A673 (cell line): ENCODE data around the gene GABRG3. TPM values are rescaled to one million over a fixed set of nuclear protein-coding genes. Genes with fewer than 3 reads are reported as not detected.

ENCODE experiments used
- BruUV-seq: library from RNA; stranded (reverse); fragments of 400-500 nt; replicated peaks from 2 replicates; lab custom pipeline; 2021; lab: Mats Ljungman, UMichigan
- CTCF ChIA-PET: fragments of 300-600 bp; sonication (Branson Sonifier 250); formaldehyde crosslinking; loops from one replicate; lab custom pipeline; 2022; ENCODE audit warnings: antibody characterized with exemption; lab: Charles Lee
- POLR2A ChIA-PET: fragments of 300-600 bp; sonication (Branson Sonifier 250); formaldehyde crosslinking; loops from one replicate; lab custom pipeline; 2022; ENCODE audit warnings: antibody characterized with exemption; ENCODE audit not compliant: low non-redundant PET; lab: Charles Lee
- DNase-seq: peaks from one replicate; pipeline ENCODE4 v3.0.0-alpha.2; 2015; ENCODE audit warnings: low spot score
- H3K27ac ChIP-seq: fragments of 200-600 bp; sonication (generic); 2 replicates; pipeline ENCODE4 v1.5.1; 2016; ENCODE audit warnings: mixed run types, low read depth, mild to moderate bottlenecking, mixed read lengths, antibody characterized with exemption, low read length; ENCODE audit not compliant: poor library complexity, severe bottlenecking
- H3K27me3 ChIP-seq: fragments of 200-600 bp; sonication (generic); replicated peaks from 2 replicates; pipeline ENCODE4 v1.6.1; 2017; ENCODE audit warnings: mixed run types, low read depth, mild to moderate bottlenecking, mixed read lengths, antibody characterized with exemption, low read length; ENCODE audit not compliant: insufficient read depth, poor library complexity
- H3K36me3 ChIP-seq: fragments of 200-600 bp; sonication (generic); 2 replicates; pipeline ENCODE4 v1.6.1; 2016; ENCODE audit warnings: mixed run types, mild to moderate bottlenecking, mixed read lengths, antibody characterized with exemption, low read length; ENCODE audit not compliant: insufficient read depth, poor library complexity, severe bottlenecking
- H3K4me1 ChIP-seq: fragments of 200-600 bp; sonication (generic); 2 replicates; pipeline ENCODE4 v1.6.1; 2017; ENCODE audit warnings: mixed run types, mild to moderate bottlenecking, mixed read lengths, antibody characterized with exemption, low read length; ENCODE audit not compliant: insufficient read depth, poor library complexity, severe bottlenecking
- H3K4me3 ChIP-seq: fragments of 200-600 bp; sonication (generic); 2 replicates; pipeline ENCODE4 v1.5.1; 2016; ENCODE audit warnings: low read depth, mixed run types, mild to moderate bottlenecking, mixed read lengths, low read length; ENCODE audit not compliant: poor library complexity, severe bottlenecking
- H3K9me3 ChIP-seq: fragments of 200-600 bp; sonication (generic); 2 replicates; pipeline ENCODE4 v1.6.1; 2016; ENCODE audit warnings: mixed run types, low read depth, mild to moderate bottlenecking, mixed read lengths, antibody characterized with exemption, low read length; ENCODE audit not compliant: poor library complexity, severe bottlenecking
- CTCF ChIP-seq: fragments of 300-800, 200-600 bp; sonication (generic); conservative IDR thresholded peaks from 2 replicates; pipeline ENCODE4 v1.5.1; 2017; ENCODE audit warnings: low read depth, mild to moderate bottlenecking, antibody characterized with exemption, low read length, moderate library complexity, mixed read lengths
- EZH2 ChIP-seq: fragments of 200-600 bp; sonication (generic); IDR thresholded peaks from 2 replicates; pipeline ENCODE4 v1.6.1; 2017; ENCODE audit warnings: borderline replicate concordance, low read depth, mild to moderate bottlenecking, mixed read lengths, antibody characterized with exemption, low read length; ENCODE audit not compliant: poor library complexity, severe bottlenecking
- intact Hi-C: fragments of 100-400 bp; cut with micrococcal nuclease; formaldehyde crosslinking; loops from one replicate; pipeline ENCODE4 v1.10.0; 2022; ENCODE audit not compliant: unreplicated experiment
- total RNA-seq: library from RNA; stranded (reverse); gene quantifications from 2 replicates; pipeline ENCODE4 v1.2.3, GENCODE V29; 2021

GABRG3 gene
- total RNA-seq, 1 experiment from 2014 or later: not detected

GRCh38 chr15:27485265-27485664 lies 514.3 kb downstream of the GABRG3 start:
- no peak overlapping the region for H3K4me3 ChIP-seq
- ChIA-PET POLR2A (no interaction called here), CTCF (no interaction called here)
- no peak overlapping the region for H3K27ac ChIP-seq
- intact Hi-C loops: no loop called here
- H3K27me3 ChIP-seq: no peaks in the 10 kb centered on the region
- H3K36me3 ChIP-seq: no peaks in the 10 kb centered on the region
- DNase-seq: no peak
- H3K9me3 ChIP-seq: peaks cover 64% of the 10 kb centered on the region
- BruUV-seq: no TSS peak
- TF ChIP-seq EZH2: no peak
- no peak for TF ChIP-seq CTCF
- H3K4me1 ChIP-seq: no peaks in the 10 kb centered on the region

GRCh38 chr15:27486051-27486450 lies 515.1 kb downstream of the GABRG3 start:
- ChIA-PET POLR2A (no interaction called here), CTCF (no interaction called here)
- H3K4me3 ChIP-seq: no peak overlapping the region
- H3K4me1 ChIP-seq: no peaks in the 10 kb centered on the region
- intact Hi-C loops: no loop called here
- no peaks in the 10 kb centered on the region for H3K27me3 ChIP-seq
- no peak for TF ChIP-seq EZH2
- TF ChIP-seq CTCF: no peak
- peaks cover 61% of the 10 kb centered on the region for H3K9me3 ChIP-seq
- no peak for DNase-seq
- H3K36me3 ChIP-seq: no peaks in the 10 kb centered on the region
- no TSS peak for BruUV-seq
- no peak overlapping the region for H3K27ac ChIP-seq

GRCh38 chr15:27486683-27487647 lies 516.0 kb downstream of the GABRG3 start:
- CTCF ChIA-PET: no interaction called here
- intact Hi-C loops: no loop called here
- Histone ChIP-seq H3K4me1 (no peaks in the 10 kb centered on the region), H3K9me3 (peaks cover 58% of the 10 kb centered on the region), H3K4me3 (no peak overlapping the region), H3K36me3 (no peaks in the 10 kb centered on the region), H3K27ac (no peak overlapping the region), H3K27me3 (no peaks in the 10 kb centered on the region)
- DNase-seq: no peak
- BruUV-seq: no TSS peak
- POLR2A ChIA-PET: no interaction called here
- TF ChIP-seq EZH2: no peak
